Thymus (tissue), 11 donors: ENCODE measurements around the gene APMAP. TPM values are rescaled to one million over a fixed set of nuclear protein-coding genes. Genes with fewer than 3 reads are reported as not detected.

ENCODE experiments used
- DNase-seq, 9 donors: peaks; one replicate each; pipeline ENCODE4 v3.0.0-alpha.2; 2013; ENCODE audit warnings: low spot score in 9 of 9, low read depth in 6 of 9, missing footprints in 1 of 9
- H3K27ac ChIP-seq, 2 donors: one replicate each; pipeline ENCODE4 v1.5.1; 2013; ENCODE audit warnings: control low read depth in 1 of 2, low read depth in 1 of 2, low read length in 1 of 2, mild to moderate bottlenecking in 1 of 2, moderate library complexity in 1 of 2
- H3K27me3 ChIP-seq, 2 donors: one replicate each; pipeline ENCODE4 v1.5.1; 2013; ENCODE audit warnings: low read length in 1 of 2; ENCODE audit not compliant: control insufficient read depth in 2 of 2, insufficient read depth in 1 of 2
- H3K36me3 ChIP-seq, 2 donors: one replicate each; pipeline ENCODE4 v1.5.1; 2013; ENCODE audit warnings: low read length in 1 of 2, mild to moderate bottlenecking in 1 of 2, moderate library complexity in 1 of 2; ENCODE audit not compliant: control insufficient read depth in 2 of 2, insufficient read depth in 2 of 2
- H3K4me1 ChIP-seq, 2 donors: one replicate each; pipeline ENCODE4 v1.5.1; 2013; ENCODE audit warnings: low read length in 2 of 2; ENCODE audit not compliant: control insufficient read depth in 2 of 2, insufficient read depth in 2 of 2
- H3K4me3 ChIP-seq, 2 donors: one replicate each; pipeline ENCODE4 v1.5.1; 2013; ENCODE audit warnings: low read length in 2 of 2, control low read depth in 1 of 2, mild to moderate bottlenecking in 1 of 2
- H3K9me3 ChIP-seq, 2 donors: one replicate each; pipeline ENCODE4 v1.5.1; 2013; ENCODE audit warnings: low read length in 1 of 2, mild to moderate bottlenecking in 1 of 2; ENCODE audit not compliant: control insufficient read depth in 2 of 2, insufficient read depth in 1 of 2
- WGBS: extraction: QIAGEN DNeasy Blood & Tissue Kit; methylation state at CpG from one replicate; pipeline ENCODE4 v1.1.7; 2013; 5-methylcytosine and 5-hydroxymethylcytosine counted together
- polyA plus RNA-seq: library from polyadenylated mRNA; stranded (reverse); fragments of 200-250 nt; gene quantifications from one replicate; pipeline ENCODE4 v1.2.3, GENCODE V29; 2013
- total RNA-seq: library from RNA; stranded (reverse); fragments of 120-200 nt; gene quantifications from one replicate; pipeline ENCODE4 v1.2.4, GENCODE V29; 2013
- donor health status: healthy.

The APMAP gene
- total and polyA plus RNA-seq, 2 donors: 49.3 to 53.4 TPM

GRCh38 chr20:24955045-24955444 is 37.5 kb downstream of the APMAP start:
- no peaks in the 10 kb centered on the region for H3K27me3 ChIP-seq
- 33% methylated on average over 3 of the region's 3 CpGs for WGBS
- H3K36me3 ChIP-seq: peaks cover 11 to 33% of the 10 kb centered on the region in 2 donors
- DNase-seq: peak in 8 of 9 donors; percentile 22 to 82 (median 46)
- H3K4me3 ChIP-seq: no peak overlapping the region
- no peaks in the 10 kb centered on the region for H3K9me3 ChIP-seq
- H3K4me1 ChIP-seq: peaks cover 5 to 25% of the 10 kb centered on the region in 2 donors
- peak overlapping the region; percentile 26 to 72 for H3K27ac ChIP-seq

- Histone ChIP-seq H3K9me3 (no peaks in the 10 kb centered on the region), H3K27ac (peak overlapping the region in 1 of 2 donors; percentile 72), H3K36me3 (peaks cover 10 to 28% of the 10 kb centered on the region in 2 donors), H3K4me1 (peaks cover 5 to 29% of the 10 kb centered on the region in 2 donors), H3K4me3 (no peak overlapping the region), H3K27me3 (no peaks in the 10 kb centered on the region)
- WGBS: 86% methylated on average over 2 of the region's 2 CpGs
- no peak for DNase-seq
Observed at GRCh38 chr20:24954566-24954965, 38.0 kb downstream of the APMAP start.

- Histone ChIP-seq H3K27ac (peak overlapping the region; percentile 50 to 65), H3K27me3 (no peaks in the 10 kb centered on the region), H3K4me1 (peaks cover 10 to 33% of the 10 kb centered on the region in 2 donors), H3K4me3 (no peak overlapping the region), H3K9me3 (no peaks in the 10 kb centered on the region), H3K36me3 (peaks cover 8 to 25% of the 10 kb centered on the region in 2 donors)
- WGBS: 91% methylated on average over 8 of the region's 8 CpGs
- DNase-seq: no peak
Observed at GRCh38 chr20:24954151-24954550, 38.4 kb downstream of the APMAP start.

- 95% methylated on average over 16 of the region's 16 CpGs for WGBS
- Histone ChIP-seq H3K9me3 (no peaks in the 10 kb centered on the region), H3K4me3 (no peak overlapping the region), H3K27me3 (no peaks in the 10 kb centered on the region), H3K4me1 (peaks cover 14 to 38% of the 10 kb centered on the region in 2 donors), H3K36me3 (peaks cover 3 to 21% of the 10 kb centered on the region in 2 donors), H3K27ac (peak overlapping the region in 1 of 2 donors; percentile 65)
- DNase-seq: no peak
Observed at GRCh38 chr20:24953621-24954133, 38.9 kb downstream of the APMAP start.

- Histone ChIP-seq H3K9me3 (no peaks in the 10 kb centered on the region), H3K4me1 (peaks cover 15 to 40% of the 10 kb centered on the region in 2 donors), H3K27ac (peak overlapping the region in 1 of 2 donors; percentile 65), H3K27me3 (no peaks in the 10 kb centered on the region), H3K4me3 (no peak overlapping the region), H3K36me3 (peaks cover 3 to 16% of the 10 kb centered on the region in 2 donors)
- DNase-seq: no peak
- WGBS: 96% methylated on average over 8 of the region's 8 CpGs
Observed at GRCh38 chr20:24953209-24953575, 39.4 kb downstream of the APMAP start.

DNA sequence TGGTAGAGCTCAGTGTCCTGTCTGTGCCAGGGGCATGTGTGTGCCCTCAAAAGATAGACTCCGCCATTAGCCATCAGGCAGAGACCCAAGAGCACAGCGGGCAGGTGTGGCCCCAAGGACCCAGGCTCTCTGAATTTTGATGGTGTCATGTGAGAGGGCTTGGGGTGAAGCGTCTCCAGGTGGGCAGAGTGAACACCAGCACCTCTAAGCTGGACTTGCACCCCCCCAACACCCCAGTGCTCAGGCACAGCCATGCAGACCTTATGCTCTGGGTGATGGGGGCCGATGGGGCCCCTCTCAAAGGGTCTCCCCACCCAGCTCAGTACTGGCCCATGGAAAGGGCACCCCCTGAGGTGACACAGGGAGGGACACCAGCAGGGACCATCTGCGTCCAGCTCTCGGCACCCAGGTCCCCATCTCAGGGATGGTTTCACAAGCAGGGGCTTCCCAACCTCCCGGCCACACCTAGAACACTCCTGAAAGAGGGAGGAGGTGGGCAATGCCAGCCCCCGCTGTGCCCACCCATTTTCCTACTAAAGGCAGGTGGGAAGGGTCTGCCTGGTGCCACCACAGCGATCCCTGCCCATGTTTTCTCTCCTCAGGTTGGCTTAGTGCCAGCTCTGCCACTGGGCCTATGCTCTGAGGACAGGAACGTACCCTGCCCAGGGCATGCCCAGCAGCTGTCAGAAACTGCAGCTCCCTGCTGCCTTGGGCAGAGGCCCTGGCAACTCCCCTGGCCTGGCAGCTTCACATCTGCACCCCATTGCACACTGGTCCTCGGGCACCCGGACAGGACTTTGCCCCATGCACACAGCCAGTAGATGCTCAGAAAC is 40.0 kb downstream of the APMAP start:
- no peak overlapping the region for H3K4me3 ChIP-seq

DNA sequence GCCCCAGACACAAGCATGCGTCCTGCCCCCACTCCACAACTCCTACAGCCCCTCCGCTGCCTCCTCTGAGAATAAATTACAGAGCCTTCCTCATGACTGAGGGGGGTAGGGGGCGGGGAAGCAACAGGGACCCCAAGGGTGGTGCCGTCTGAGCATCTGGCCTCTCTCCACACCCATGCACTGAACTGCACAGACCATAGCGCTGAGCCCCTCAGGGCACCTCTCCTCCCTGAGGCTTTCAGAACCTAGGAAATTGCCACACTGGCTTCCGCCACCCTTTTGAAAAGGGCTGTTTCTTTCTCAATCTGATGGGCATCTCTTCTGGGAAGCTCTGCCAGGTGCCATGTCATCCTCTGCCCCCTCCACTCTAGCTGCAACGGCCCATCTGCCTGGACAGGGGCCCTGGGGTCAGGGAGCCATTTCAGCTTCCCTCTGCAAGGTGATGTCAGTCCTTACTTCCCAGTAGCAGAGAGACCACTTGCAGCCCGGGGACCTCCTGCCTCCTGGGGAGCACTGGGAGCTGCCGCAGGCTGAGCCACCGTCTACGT is 40.9 kb downstream of the APMAP start:
- H3K36me3 ChIP-seq: peaks cover 0 to 7% of the 10 kb centered on the region in 2 donors
- no peaks in the 10 kb centered on the region for H3K9me3 ChIP-seq
- H3K4me1 ChIP-seq: peaks cover 15 to 40% of the 10 kb centered on the region in 2 donors
- H3K4me3 ChIP-seq: no peak overlapping the region
- no peaks in the 10 kb centered on the region for H3K27me3 ChIP-seq
- DNase-seq: no peak
- 87% methylated on average over 11 of the region's 11 CpGs for WGBS
- no peak overlapping the region for H3K27ac ChIP-seq

More for the DNA sequence above, 40.0 kb downstream of the APMAP start:
- Histone ChIP-seq H3K9me3 (no peaks in the 10 kb centered on the region), H3K4me1 (peaks cover 15 to 40% of the 10 kb centered on the region in 2 donors), H3K36me3 (peaks cover 0 to 10% of the 10 kb centered on the region in 2 donors), H3K27me3 (no peaks in the 10 kb centered on the region), H3K27ac (no peak overlapping the region)
- DNase-seq: no peak
- WGBS: 98% methylated on average over 12 of the region's 12 CpGs

DNA sequence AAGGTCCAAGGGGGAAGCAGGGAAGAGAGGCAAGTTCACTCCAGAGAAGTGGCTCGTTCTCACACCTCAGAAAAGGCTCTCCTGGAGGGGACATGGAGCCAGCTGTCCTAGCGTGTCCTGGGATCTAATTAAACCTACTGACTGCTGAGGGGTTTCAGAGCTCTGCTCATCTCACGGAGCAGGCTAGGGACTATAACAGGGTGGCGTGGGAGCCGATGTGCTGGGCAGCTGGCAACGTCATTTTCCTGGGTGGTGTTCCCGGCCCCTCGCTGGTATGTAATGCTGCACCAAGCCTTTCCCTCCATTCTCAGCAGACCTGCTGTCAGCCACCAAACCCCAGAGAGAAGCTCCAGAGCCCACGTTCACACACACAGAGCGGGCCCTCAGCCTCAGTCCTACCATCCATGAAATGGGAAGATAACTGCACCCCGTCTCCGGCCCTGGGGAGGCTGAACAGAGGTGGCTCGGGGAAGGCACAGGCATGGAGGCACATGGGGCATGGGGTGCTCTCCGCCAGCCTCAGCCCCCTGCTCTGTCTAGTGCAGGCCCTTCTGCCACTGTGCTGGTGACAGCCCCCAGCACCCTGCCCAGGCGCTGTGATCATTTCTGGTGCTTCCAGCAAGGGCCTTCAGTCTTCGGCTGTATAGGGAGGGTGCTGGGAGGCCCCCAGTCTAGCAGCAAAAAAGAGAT is 41.6 kb downstream of the APMAP start:
- Histone ChIP-seq H3K4me1 (peaks cover 15 to 39% of the 10 kb centered on the region in 2 donors), H3K4me3 (no peak overlapping the region), H3K27me3 (no peaks in the 10 kb centered on the region), H3K27ac (no peak overlapping the region), H3K36me3 (peaks cover 0 to 3% of the 10 kb centered on the region in 2 donors), H3K9me3 (no peaks in the 10 kb centered on the region)
- DNase-seq: no peak
- WGBS: 96% methylated on average over 16 of the region's 16 CpGs
